Osteocyte (in vitro differentiated cells): ENCODE measurements around the gene ITGB3. TPM values are rescaled to one million over a fixed set of nuclear protein-coding genes. Genes with fewer than 3 reads are reported as not detected.

Experiments used
- DNase-seq: peaks from one replicate; pipeline ENCODE4 v3.0.0; 2021; ENCODE audit warnings: mixed read lengths; ENCODE audit not compliant: unreplicated experiment; ENCODE audit errors: extremely low spot score
- H3K27ac Mint-ChIP-seq: one replicate; pipeline ENCODE4 v1.8.0; 2021; ENCODE audit warnings: mild to moderate bottlenecking, mixed read lengths; ENCODE audit not compliant: unreplicated experiment
- H3K27me3 Mint-ChIP-seq: one replicate; pipeline ENCODE4 v1.8.0; 2021; ENCODE audit warnings: mixed read lengths; ENCODE audit not compliant: unreplicated experiment
- H3K36me3 Mint-ChIP-seq: one replicate; pipeline ENCODE4 v1.8.0; 2021; ENCODE audit warnings: mixed read lengths; ENCODE audit not compliant: unreplicated experiment
- H3K4me1 Mint-ChIP-seq: one replicate; pipeline ENCODE4 v1.8.0; 2021; ENCODE audit warnings: mixed read lengths; ENCODE audit not compliant: unreplicated experiment
- H3K4me3 Mint-ChIP-seq: one replicate; pipeline ENCODE4 v1.8.0; 2021; ENCODE audit warnings: mild to moderate bottlenecking, moderate library complexity, mixed read lengths; ENCODE audit not compliant: unreplicated experiment
- H3K9me3 Mint-ChIP-seq: one replicate; pipeline ENCODE4 v1.8.0; 2021; ENCODE audit warnings: mixed read lengths; ENCODE audit not compliant: unreplicated experiment
- total RNA-seq: library from RNA; stranded (reverse); gene quantifications from 2 replicates; pipeline ENCODE4 v1.2.1, GENCODE V29; 2021
- TF ChIP-seq, protein P1 (sequence below): fragments of 200-600 bp; sonication (generic); IDR thresholded peaks from 2 replicates; pipeline ENCODE4 v1.5.0; 2021; ENCODE audit warnings: antibody characterized with exemption, mild to moderate bottlenecking, moderate library complexity

The ITGB3 gene
- total RNA-seq, 1 donor from 2014 or later: 3.3 TPM

DNA sequence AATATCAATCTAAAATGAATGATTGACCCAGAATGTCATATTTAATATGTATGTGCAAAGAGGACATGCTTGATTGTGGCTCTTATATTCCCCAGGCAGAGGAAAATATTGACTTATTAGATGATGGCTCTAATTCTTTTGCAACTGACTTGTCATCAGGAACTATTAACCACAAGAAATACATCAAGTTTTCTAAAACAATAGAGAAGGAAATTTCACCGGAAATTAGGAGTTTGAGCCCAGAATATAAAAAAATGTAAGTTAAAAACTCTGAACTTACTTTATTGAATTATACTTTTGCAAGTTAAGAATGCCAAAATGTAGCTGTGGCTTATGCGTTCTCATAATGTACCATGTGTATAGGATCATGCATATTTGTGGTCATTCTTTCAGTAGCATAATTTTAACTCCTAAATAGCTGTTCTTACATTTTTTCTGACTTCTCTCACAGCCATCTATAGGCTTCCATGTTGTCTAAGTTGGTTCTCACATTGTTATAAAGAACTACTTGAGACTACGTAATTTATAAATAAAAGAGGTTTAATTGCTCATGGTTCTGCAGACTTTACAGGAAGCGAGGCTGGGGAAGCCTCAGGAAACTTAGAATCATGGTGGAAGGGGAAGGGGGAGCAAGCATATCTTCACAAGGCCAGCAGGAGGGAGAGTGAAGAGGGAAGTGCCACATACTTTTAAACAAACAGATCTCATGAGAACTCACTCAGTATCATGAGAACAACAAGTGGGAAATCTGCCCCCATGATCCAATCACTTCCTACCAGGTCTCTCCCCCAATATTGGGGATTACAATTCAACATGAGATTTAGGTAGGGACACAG, 81.7 kb downstream of the ITGB3 start:
- Mint-ChIP-seq H3K4me1 (peaks cover 11% of the 10 kb centered on the region), H3K27ac (peak overlapping the region; percentile 19), H3K36me3 (peaks cover 9% of the 10 kb centered on the region), H3K9me3 (peaks cover 9% of the 10 kb centered on the region), H3K27me3 (peaks cover 3% of the 10 kb centered on the region), H3K4me3 (no peak overlapping the region)
- DNase-seq: no peak
- TF ChIP-seq, protein P1, sequence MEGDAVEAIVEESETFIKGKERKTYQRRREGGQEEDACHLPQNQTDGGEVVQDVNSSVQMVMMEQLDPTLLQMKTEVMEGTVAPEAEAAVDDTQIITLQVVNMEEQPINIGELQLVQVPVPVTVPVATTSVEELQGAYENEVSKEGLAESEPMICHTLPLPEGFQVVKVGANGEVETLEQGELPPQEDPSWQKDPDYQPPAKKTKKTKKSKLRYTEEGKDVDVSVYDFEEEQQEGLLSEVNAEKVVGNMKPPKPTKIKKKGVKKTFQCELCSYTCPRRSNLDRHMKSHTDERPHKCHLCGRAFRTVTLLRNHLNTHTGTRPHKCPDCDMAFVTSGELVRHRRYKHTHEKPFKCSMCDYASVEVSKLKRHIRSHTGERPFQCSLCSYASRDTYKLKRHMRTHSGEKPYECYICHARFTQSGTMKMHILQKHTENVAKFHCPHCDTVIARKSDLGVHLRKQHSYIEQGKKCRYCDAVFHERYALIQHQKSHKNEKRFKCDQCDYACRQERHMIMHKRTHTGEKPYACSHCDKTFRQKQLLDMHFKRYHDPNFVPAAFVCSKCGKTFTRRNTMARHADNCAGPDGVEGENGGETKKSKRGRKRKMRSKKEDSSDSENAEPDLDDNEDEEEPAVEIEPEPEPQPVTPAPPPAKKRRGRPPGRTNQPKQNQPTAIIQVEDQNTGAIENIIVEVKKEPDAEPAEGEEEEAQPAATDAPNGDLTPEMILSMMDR: no peak

DNA sequence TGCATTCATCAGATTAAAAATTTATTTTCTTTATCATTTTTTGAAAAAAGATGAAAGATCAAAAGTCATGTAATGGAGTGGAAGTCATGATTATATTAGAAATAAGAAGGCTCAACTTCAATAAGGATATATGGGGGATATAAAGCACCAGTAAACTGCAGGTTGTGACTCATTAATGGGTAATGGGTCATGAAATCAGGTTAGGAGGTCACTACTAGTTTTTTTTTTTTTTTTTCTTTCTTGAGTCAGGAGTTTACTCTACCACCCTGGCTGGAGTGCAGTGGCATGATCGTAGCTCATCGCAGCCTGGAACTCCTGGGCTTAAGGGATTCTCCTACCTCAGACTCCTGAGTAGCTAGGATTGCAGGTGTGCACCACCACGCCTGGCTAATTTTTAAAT, 84.4 kb downstream of the ITGB3 start:
- H3K27me3 Mint-ChIP-seq: peaks cover 3% of the 10 kb centered on the region
- peaks cover 16% of the 10 kb centered on the region for H3K9me3 Mint-ChIP-seq
- peaks cover 11% of the 10 kb centered on the region for H3K4me1 Mint-ChIP-seq
- peaks cover 13% of the 10 kb centered on the region for H3K36me3 Mint-ChIP-seq
- H3K27ac Mint-ChIP-seq: no peak overlapping the region
- no peak overlapping the region for H3K4me3 Mint-ChIP-seq
- TF ChIP-seq, protein P1: no peak
- no peak for DNase-seq

DNA sequence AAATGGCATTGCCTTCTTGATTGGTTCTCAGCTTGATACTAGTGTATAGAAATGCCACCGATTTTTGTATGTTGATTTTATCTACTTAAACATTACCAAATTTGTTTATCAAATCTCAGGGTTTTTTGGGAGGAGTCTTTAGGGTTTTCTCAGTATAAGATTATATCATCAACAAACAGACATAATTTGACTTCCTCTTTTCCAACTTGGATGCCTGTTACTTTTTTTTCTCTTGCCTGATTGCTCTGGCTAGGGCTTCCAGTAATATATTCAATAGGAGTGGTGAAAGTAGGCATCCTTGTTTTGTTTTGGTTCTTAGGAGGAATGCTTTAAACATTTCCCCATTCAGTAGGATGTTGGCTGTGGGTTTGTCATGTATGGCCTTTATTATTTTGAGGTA, 99.2 kb downstream of the ITGB3 start:
- peaks cover 23% of the 10 kb centered on the region for H3K9me3 Mint-ChIP-seq
- TF ChIP-seq, protein P1: no peak

DNA sequence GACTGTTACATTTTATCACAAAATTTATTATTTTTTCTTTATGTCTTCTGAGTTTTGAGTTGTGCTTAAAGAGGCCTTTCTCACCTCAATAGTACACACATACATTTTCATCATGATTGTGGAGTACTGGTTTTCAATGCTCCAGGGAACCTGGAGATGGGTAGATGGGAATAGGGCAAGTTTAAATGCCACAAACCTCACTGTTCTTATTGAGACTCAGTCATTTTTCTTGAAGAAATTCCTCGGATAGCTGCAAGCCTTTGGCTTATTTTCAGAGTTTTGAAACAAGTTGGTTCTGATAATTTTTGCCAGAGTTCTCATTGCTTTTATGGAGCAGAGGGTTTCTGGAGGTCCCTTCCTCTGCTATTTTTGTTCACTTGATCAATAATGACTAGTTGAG, 105.0 kb downstream of the ITGB3 start:
- DNase-seq: no peak
- Mint-ChIP-seq H3K27me3 (no peaks in the 10 kb centered on the region), H3K36me3 (peaks cover 11% of the 10 kb centered on the region), H3K27ac (no peak overlapping the region), H3K9me3 (peaks cover 23% of the 10 kb centered on the region), H3K4me1 (no peaks in the 10 kb centered on the region), H3K4me3 (no peak overlapping the region)
- TF ChIP-seq, protein P1: no peak

More for the DNA sequence above, 99.2 kb downstream of the ITGB3 start:
- H3K4me3 Mint-ChIP-seq: no peak overlapping the region
- peaks cover 10% of the 10 kb centered on the region for H3K36me3 Mint-ChIP-seq
- peaks cover 3% of the 10 kb centered on the region for H3K27me3 Mint-ChIP-seq
- DNase-seq: no peak
- no peaks in the 10 kb centered on the region for H3K4me1 Mint-ChIP-seq
- no peak overlapping the region for H3K27ac Mint-ChIP-seq

Other genes with a start within 250 kb of the ITGB3 start
- gene CDC27, start 64.5 kb upstream of the ITGB3 start, total RNA-seq: 102 and 112 TPM in 2 replicates
- gene MYL4, start 44.5 kb upstream of the ITGB3 start, total RNA-seq: not detected in 2 replicates
- gene EFCAB13, start 70.1 kb downstream of the ITGB3 start, total RNA-seq: 1.9 and 2.7 TPM in 2 replicates